Liver (tissue), 9 donors: ENCODE measurements around the gene CDH4. TPM values are rescaled to one million over a fixed set of nuclear protein-coding genes. Genes with fewer than 3 reads are reported as not detected.

Experiments
- DNase-seq: peaks from one replicate; pipeline ENCODE4 v3.0.0-alpha.2; 2017; ENCODE audit warnings: low spot score
- H3K27ac ChIP-seq, 2 donors: one replicate each; pipeline ENCODE4 v1.7.0; 2013; ENCODE audit warnings: inconsistent platforms in 2 of 2, low read length in 2 of 2, control low read depth in 1 of 2, low read depth in 1 of 2, mild to moderate bottlenecking in 1 of 2
- H3K27me3 ChIP-seq, 4 donors: one replicate each; pipeline versions ENCODE4 v1.6.1 to v1.7.0; 2013; ENCODE audit warnings: low read length in 3 of 4, inconsistent platforms in 1 of 4, mild to moderate bottlenecking in 1 of 4, moderate library complexity in 1 of 4; ENCODE audit not compliant: control insufficient read depth in 4 of 4, insufficient read depth in 4 of 4
- H3K36me3 ChIP-seq, 4 donors: one replicate each; pipeline versions ENCODE4 v1.6.1 to v1.7.0; 2013; ENCODE audit warnings: low read length in 3 of 4, mild to moderate bottlenecking in 3 of 4, low read depth in 1 of 4, moderate library complexity in 1 of 4; ENCODE audit not compliant: control insufficient read depth in 4 of 4, insufficient read depth in 3 of 4
- H3K4me1 ChIP-seq, 4 donors: one replicate each; pipeline versions ENCODE4 v1.6.1 to v1.7.0; 2013; ENCODE audit warnings: low read length in 3 of 4, mild to moderate bottlenecking in 3 of 4, moderate library complexity in 1 of 4; ENCODE audit not compliant: control insufficient read depth in 4 of 4, insufficient read depth in 4 of 4
- H3K4me3 ChIP-seq, 3 donors: one replicate each; pipeline versions ENCODE4 v1.6.1 to v1.7.0; 2013; ENCODE audit warnings: low read length in 3 of 3, control low read depth in 1 of 3, low read depth in 1 of 3, mild to moderate bottlenecking in 1 of 3
- H3K9ac ChIP-seq, 2 donors: one replicate each; pipeline ENCODE4 v1.7.0; 2013; ENCODE audit warnings: low read length in 2 of 2, mild to moderate bottlenecking in 2 of 2, moderate library complexity in 2 of 2, control low read depth in 1 of 2, low read depth in 1 of 2
- H3K9me3 ChIP-seq, 4 donors: one replicate each; pipeline versions ENCODE4 v1.6.1 to v1.7.0; 2013; ENCODE audit warnings: low read length in 3 of 4; ENCODE audit not compliant: control insufficient read depth in 4 of 4
- ATF3 ChIP-seq: IDR thresholded peaks from 2 replicates; pipeline ENCODE4 v1.6.1; 2016; ENCODE audit warnings: antibody characterized with exemption
- HNF4A ChIP-seq, 2 donors: conservative IDR thresholded peaks; 2 replicates each; pipeline ENCODE4 v1.6.1; 2016; ENCODE audit warnings: antibody characterized with exemption in 2 of 2, mild to moderate bottlenecking in 2 of 2
- REST ChIP-seq: IDR thresholded peaks from 2 replicates; pipeline ENCODE4 v1.6.1; 2016; ENCODE audit warnings: antibody characterized with exemption, mild to moderate bottlenecking
- TAF1 ChIP-seq: conservative IDR thresholded peaks from 2 replicates; pipeline ENCODE4 v1.6.1; 2016; ENCODE audit warnings: antibody characterized with exemption, mild to moderate bottlenecking
- YY1 ChIP-seq: IDR thresholded peaks from 2 replicates; pipeline ENCODE4 v1.6.1; 2016; ENCODE audit warnings: antibody characterized with exemption, mild to moderate bottlenecking
- ZBTB33 ChIP-seq: IDR thresholded peaks from 2 replicates; pipeline ENCODE4 v1.6.1; 2016; ENCODE audit warnings: antibody characterized with exemption
- WGBS: extraction: QIAGEN DNeasy Blood & Tissue Kit; methylation state at CpG from one replicate; pipeline ENCODE4 v1.1.7; 2013; 5-methylcytosine and 5-hydroxymethylcytosine counted together
- polyA plus RNA-seq, 2 donors: library from polyadenylated mRNA; stranded (reverse) in 1 of 2; unstranded in 1 of 2; fragments of 200-250 nt in 1 of 2; fragments of >200 nt in 1 of 2; fragmentation: Nextera tagmentation in 1 of 2; extraction: Ambion mirVana in 1 of 2; gene quantifications; one replicate each; pipeline versions ENCODE4 v1.2.1 to v1.2.3, GENCODE V29; 2013 to 2015
- total RNA-seq, 2 donors: library from RNA; depleted of rRNA; stranded (reverse); fragments of >200 nt; gene quantifications; one replicate each; pipeline ENCODE4 v1.2.3, GENCODE V29; 2014
- donor health status: healthy.
- donor health status: healthy.
- donor health status: healthy.
- donor health status: healthy.
- donor health status: healthy.

Gene CDH4
- total and polyA plus RNA-seq, 4 donors: 0.03 to 0.25 (median 0.19) TPM; not detected in 1

GRCh38 chr20:61551401-61551800 is 299.3 kb downstream of the CDH4 start (continued):
- TF ChIP-seq REST (no peak), HNF4A (conservative IDR thresholded peaks at IDR 0.05) (no peak), TAF1 (no peak)

GRCh38 chr20:61554617-61555016 is 302.6 kb downstream of the CDH4 start:
- WGBS: 74% methylated on average over 10 of the region's 10 CpGs

GRCh38 chr20:61555566-61555965 is 303.5 kb downstream of the CDH4 start:
- H3K27me3 ChIP-seq: peaks cover 0 to 2% (median 0%) of the 10 kb centered on the region in 4 donors
- 73% methylated on average over 6 of the region's 6 CpGs for WGBS
- TF ChIP-seq YY1: no peak

More at GRCh38 chr20:61554617-61555016, 302.6 kb downstream of the CDH4 start:
- H3K9ac ChIP-seq: no peak overlapping the region
- no peak for DNase-seq
- peaks cover 0 to 6% (median 0%) of the 10 kb centered on the region in 4 donors for H3K9me3 ChIP-seq
- H3K4me3 ChIP-seq: no peak overlapping the region
- no peaks in the 10 kb centered on the region for H3K4me1 ChIP-seq
- H3K27me3 ChIP-seq: peaks cover 0 to 5% (median 1%) of the 10 kb centered on the region in 4 donors
- no peak for TF ChIP-seq ATF3
- H3K36me3 ChIP-seq: no peaks in the 10 kb centered on the region
- no peak overlapping the region for H3K27ac ChIP-seq

GRCh38 chr20:61556111-61556510 is 304.1 kb downstream of the CDH4 start:
- H3K9ac ChIP-seq: no peak overlapping the region
- TF ChIP-seq ZBTB33 (no peak), REST (no peak), ATF3 (no peak)
- WGBS: 86% methylated on average over 3 of the region's 3 CpGs
- no peak overlapping the region for H3K27ac ChIP-seq
- H3K36me3 ChIP-seq: no peaks in the 10 kb centered on the region
- no peak for DNase-seq
- peaks cover 0 to 2% (median 0%) of the 10 kb centered on the region in 4 donors for H3K27me3 ChIP-seq
- no peak overlapping the region for H3K4me3 ChIP-seq
- no peaks in the 10 kb centered on the region for H3K4me1 ChIP-seq
- peaks cover 0 to 6% (median 0%) of the 10 kb centered on the region in 4 donors for H3K9me3 ChIP-seq

More at GRCh38 chr20:61555566-61555965, 303.5 kb downstream of the CDH4 start:
- Histone ChIP-seq H3K36me3 (no peaks in the 10 kb centered on the region), H3K4me3 (no peak overlapping the region), H3K9me3 (peaks cover 0 to 6% (median 0%) of the 10 kb centered on the region in 4 donors), H3K27ac (no peak overlapping the region), H3K4me1 (no peaks in the 10 kb centered on the region), H3K9ac (no peak overlapping the region)
- no peak for DNase-seq
